Fibroblast of skin of scalp (primary cell): ENCODE measurements around the gene PANX1.
"Not testable (repeated sequence)": the region's sequence is repeated elsewhere in the genome, so short reads cannot be mapped to it uniquely, and the experiment has no call there.

Source experiments
- DNase-seq: peaks from one replicate; pipeline ENCODE4 v3.0.0-alpha.2; 2013

PANX1 gene

GRCh38 chr11:94150704-94151685 lies 22.4 kb downstream of the PANX1 start:
- peak; percentile 51 for DNase-seq

GRCh38 chr11:94151903-94152677 lies 23.4 kb downstream of the PANX1 start:
- peak; percentile 82 for DNase-seq

GRCh38 chr11:94152678-94153065 lies 24.0 kb downstream of the PANX1 start:
- DNase-seq, result no peak

- no peak for DNase-seq
Observed at GRCh38 chr11:94153320-94153719, 24.7 kb downstream of the PANX1 start.

GRCh38 chr11:94154095-94154856 lies 25.6 kb downstream of the PANX1 start:
- no peak for DNase-seq

- DNase-seq, result not testable (repeated sequence)
Observed at GRCh38 chr11:94157339-94157738, 28.7 kb downstream of the PANX1 start.

GRCh38 chr11:94168882-94169281 lies 40.2 kb downstream of the PANX1 start:
- DNase-seq, result no peak

- peak; percentile 17 for DNase-seq
Observed at GRCh38 chr11:94169516-94169915, 40.9 kb downstream of the PANX1 start.

GRCh38 chr11:94169930-94170545 lies 41.4 kb downstream of the PANX1 start:
- DNase-seq, result no peak

GRCh38 chr11:94170953-94171352 lies 42.3 kb downstream of the PANX1 start:
- DNase-seq, result no peak

- peak; percentile 63 for DNase-seq
Observed at GRCh38 chr11:94171693-94172440, 43.2 kb downstream of the PANX1 start.

GRCh38 chr11:94175535-94175934 lies 46.9 kb downstream of the PANX1 start:
- peak; percentile 92 for DNase-seq

GRCh38 chr11:94178331-94178730 lies 49.7 kb downstream of the PANX1 start:
- DNase-seq, result no peak

- DNase-seq, result no peak
Observed at GRCh38 chr11:94179696-94180095, 51.1 kb downstream of the PANX1 start.

- no peak for DNase-seq
Observed at GRCh38 chr11:94181526-94181925, 52.9 kb downstream of the PANX1 start.

- DNase-seq, result no peak
Observed at GRCh38 chr11:94181943-94182342, 53.3 kb downstream of the PANX1 start.

- no peak for DNase-seq
Observed at GRCh38 chr11:94183251-94183885, 54.7 kb downstream of the PANX1 start.

GRCh38 chr11:94183886-94184264 lies 55.2 kb downstream of the PANX1 start:
- peak; percentile 56 for DNase-seq

GRCh38 chr11:94184362-94184761 lies 55.7 kb downstream of the PANX1 start:
- DNase-seq, result no peak

- no peak for DNase-seq
Observed at GRCh38 chr11:94184846-94185245, 56.2 kb downstream of the PANX1 start.
